PC-9 (cell line): ENCODE results near the gene PLPPR1. TPM values are rescaled to one million over a fixed set of nuclear protein-coding genes. Genes with fewer than 3 reads are reported as not detected.

Experiments used
- BruUV-seq: library from RNA; stranded (reverse); fragments of 400-500 nt; replicated peaks from 2 replicates; lab custom pipeline; 2021; lab: Mats Ljungman, UMichigan
- CTCF ChIA-PET: fragments of 300-600 bp; sonication (Branson Sonifier 250); formaldehyde crosslinking; loops from one replicate; lab custom pipeline; 2022; ENCODE audit warnings: antibody characterized with exemption; lab: Charles Lee
- POLR2A ChIA-PET: fragments of 300-600 bp; sonication (Branson Sonifier 250); formaldehyde crosslinking; loops from one replicate; lab custom pipeline; 2022; ENCODE audit warnings: antibody characterized with exemption; ENCODE audit not compliant: unreplicated experiment; lab: Charles Lee
- DNase-seq, 2 experiments: peaks; one replicate each; pipeline versions ENCODE4 v3.0.0 to v3.0.0-alpha.2; 2015 to 2022; ENCODE audit warnings: mixed read lengths in 1 of 2
- H2AFZ ChIP-seq: fragments of 200-600 bp; sonication (generic); 2 replicates; pipeline ENCODE4 v1.8.1; 2017; ENCODE audit warnings: antibody characterized with exemption
- H3F3A ChIP-seq: fragments of 200-600 bp; sonication (generic); 2 replicates; pipeline ENCODE4 v1.8.1; 2017; ENCODE audit warnings: antibody characterized with exemption, mild to moderate bottlenecking, low read depth; ENCODE audit not compliant: insufficient read depth
- H3K27ac ChIP-seq: fragments of 200-600 bp; sonication (generic); 2 replicates; pipeline ENCODE4 v1.6.1; 2016; ENCODE audit warnings: mixed run types
- H3K27me3 ChIP-seq: fragments of 200-600 bp; sonication (generic); 2 replicates; pipeline ENCODE4 v1.6.1; 2016; ENCODE audit warnings: low read depth, mixed run types; ENCODE audit not compliant: insufficient read depth
- H3K36me3 ChIP-seq: fragments of 200-600 bp; sonication (generic); 2 replicates; pipeline ENCODE4 v1.6.1; 2016; ENCODE audit warnings: low read depth, mixed run types
- H3K4me1 ChIP-seq: fragments of 200-600 bp; sonication (generic); replicated peaks from 2 replicates; pipeline ENCODE4 v1.6.1; 2016; ENCODE audit warnings: mixed run types; ENCODE audit not compliant: insufficient read depth
- H3K4me2 ChIP-seq: fragments of 200-600 bp; sonication (generic); 2 replicates; pipeline ENCODE4 v1.6.1; 2017; ENCODE audit warnings: mixed run types
- H3K4me3 ChIP-seq: fragments of 200-600 bp; sonication (generic); 2 replicates; pipeline ENCODE4 v1.6.1; 2016; ENCODE audit warnings: mixed run types
- H3K79me2 ChIP-seq: fragments of 200-600 bp; sonication (generic); 2 replicates; pipeline ENCODE4 v1.6.1; 2017; ENCODE audit warnings: low read depth, mixed run types
- H3K9me2 ChIP-seq: fragments of 200-600 bp; sonication (generic); 2 replicates; pipeline ENCODE4 v1.8.1; 2017; ENCODE audit warnings: mild to moderate bottlenecking; ENCODE audit not compliant: insufficient read depth
- H3K9me3 ChIP-seq: fragments of 200-600 bp; sonication (generic); 2 replicates; pipeline ENCODE4 v1.8.1; 2016; ENCODE audit warnings: low read depth; ENCODE audit not compliant: insufficient read depth
- H4K20me1 ChIP-seq: fragments of 200-600 bp; sonication (generic); 2 replicates; pipeline ENCODE4 v1.8.1; 2017; ENCODE audit not compliant: insufficient read depth
- CTCF ChIP-seq: fragments of 200-600 bp; sonication (generic); conservative IDR thresholded peaks from 2 replicates; pipeline ENCODE4 v1.6.1; 2017; ENCODE audit warnings: mixed run types, antibody characterized with exemption, mild to moderate bottlenecking, moderate library complexity
- EZH2 ChIP-seq: fragments of 200-600 bp; sonication (generic); IDR thresholded peaks from 2 replicates; pipeline ENCODE4 v1.8.0; 2017; ENCODE audit warnings: antibody characterized with exemption, low read depth
- intact Hi-C: fragments of 100-400 bp; cut with micrococcal nuclease; formaldehyde crosslinking; loops from one replicate; pipeline ENCODE4 v1.10.0; 2022; ENCODE audit not compliant: unreplicated experiment
- total RNA-seq: library from RNA; stranded (reverse); gene quantifications from 2 replicates; pipeline ENCODE4 v1.2.3, GENCODE V29; 2021

The PLPPR1 gene
- total RNA-seq, 1 experiment from 2014 or later = not detected

DNA sequence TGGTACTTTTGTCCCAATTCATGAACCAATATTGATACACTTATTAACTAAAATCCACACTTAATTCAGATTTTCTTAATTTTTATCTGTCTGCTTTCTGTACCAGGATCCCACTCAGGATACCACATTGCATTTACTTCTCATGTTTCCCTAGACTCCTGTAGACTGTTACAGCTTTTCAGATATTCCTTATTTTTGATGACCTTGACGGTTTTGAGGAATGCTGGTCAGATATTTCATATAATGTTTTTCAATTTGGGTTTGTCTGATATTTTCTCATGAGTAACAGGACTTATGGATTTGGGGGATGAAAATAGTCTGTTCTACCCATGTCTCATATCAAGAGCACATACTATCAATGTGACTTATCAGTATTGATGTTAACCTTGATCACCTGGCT, 37.4 kb downstream of the PLPPR1 start:
- Histone ChIP-seq H3K27me3 (no peaks in the 10 kb centered on the region), H3K36me3 (no peaks in the 10 kb centered on the region), H3K4me1 (no peaks in the 10 kb centered on the region), H3K9me2 (no peaks in the 10 kb centered on the region; the same call in 1 of the 2 replicates), H3K9me3 (no peaks in the 10 kb centered on the region), H3F3A (no peaks in the 10 kb centered on the region), H3K27ac (no peak overlapping the region), H3K4me3 (no peak overlapping the region), H3K4me2 (no peak overlapping the region), H2AFZ (no peak overlapping the region), H3K79me2 (no peaks in the 10 kb centered on the region), H4K20me1 (no peaks in the 10 kb centered on the region)
- DNase-seq = no peak
- intact Hi-C loops = no loop called here
- TF ChIP-seq CTCF (no peak), EZH2 (no peak)
- no TSS peak for BruUV-seq
- CTCF ChIA-PET = no interaction called here
- POLR2A ChIA-PET = no interaction called here

DNA sequence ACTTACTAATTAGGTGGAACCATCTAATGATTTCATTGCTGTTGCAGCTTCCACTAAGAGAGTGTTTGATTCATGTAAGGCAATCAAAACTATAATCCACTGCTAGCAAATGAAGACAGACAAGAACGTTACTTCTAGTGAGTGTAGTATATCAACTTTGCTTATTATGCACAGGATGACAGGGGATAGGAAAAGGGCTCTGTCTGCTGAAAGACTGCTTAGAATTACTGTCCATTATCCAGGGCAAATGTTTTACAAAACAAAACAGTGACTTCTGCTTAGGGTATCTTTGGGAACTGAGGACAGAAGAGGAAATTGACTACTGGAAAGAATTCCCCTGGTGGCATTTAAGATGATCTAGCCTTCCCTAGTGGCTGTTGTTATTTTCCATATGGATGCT, 40.2 kb downstream of the PLPPR1 start:
- no peak overlapping the region for H3K4me3 ChIP-seq
- no peaks in the 10 kb centered on the region; the same call in 1 of the 2 replicates for H3K9me2 ChIP-seq
- H3K4me2 ChIP-seq = no peak overlapping the region
- H3K27ac ChIP-seq = no peak overlapping the region
- ChIA-PET CTCF (no interaction called here), POLR2A (no interaction called here)
- no peaks in the 10 kb centered on the region for H3F3A ChIP-seq
- H3K9me3 ChIP-seq = no peaks in the 10 kb centered on the region
- H3K36me3 ChIP-seq = no peaks in the 10 kb centered on the region
- intact Hi-C loops = no loop called here
- H3K27me3 ChIP-seq = no peaks in the 10 kb centered on the region
- no peaks in the 10 kb centered on the region for H4K20me1 ChIP-seq
- H3K79me2 ChIP-seq = no peaks in the 10 kb centered on the region
- no peak for DNase-seq
- TF ChIP-seq EZH2 = no peak
- TF ChIP-seq CTCF = no peak
- no TSS peak for BruUV-seq
- H2AFZ ChIP-seq = no peak overlapping the region
- H3K4me1 ChIP-seq = no peaks in the 10 kb centered on the region

GRCh38 chr9:101072259-101072658, 43.7 kb downstream of the PLPPR1 start:
- Histone ChIP-seq H3K4me2 (no peak overlapping the region), H3F3A (no peaks in the 10 kb centered on the region), H3K4me1 (no peaks in the 10 kb centered on the region), H4K20me1 (no peaks in the 10 kb centered on the region), H3K36me3 (no peaks in the 10 kb centered on the region), H3K9me3 (no peaks in the 10 kb centered on the region), H3K27me3 (no peaks in the 10 kb centered on the region), H3K4me3 (no peak overlapping the region), H2AFZ (no peak overlapping the region), H3K9me2 (no peaks in the 10 kb centered on the region), H3K27ac (no peak overlapping the region), H3K79me2 (no peaks in the 10 kb centered on the region)
- no peak for TF ChIP-seq EZH2
- no peak for TF ChIP-seq CTCF
- intact Hi-C loops = no loop called here
- no peak for DNase-seq
- ChIA-PET CTCF (no interaction called here), POLR2A (no interaction called here)
- no TSS peak for BruUV-seq
